KMS-11 (cell line): ENCODE results near the gene IQSEC1.

ENCODE experiments used
- H2AFZ ChIP-seq: fragments of 200-600 bp; sonication (generic); 2 replicates; pipeline ENCODE4 v1.6.1; 2016; ENCODE audit warnings: antibody characterized with exemption, mixed run types, low read depth
- H3K27ac ChIP-seq: fragments of 200-600 bp; sonication (generic); 2 replicates; pipeline ENCODE4 v1.6.1; 2016; ENCODE audit warnings: mild to moderate bottlenecking, mixed run types
- H3K27me3 ChIP-seq: fragments of 200-600 bp; sonication (generic); 2 replicates; pipeline ENCODE4 v1.6.1; 2017; ENCODE audit warnings: mild to moderate bottlenecking, low read depth, mixed run types, moderate library complexity; ENCODE audit not compliant: insufficient read depth
- H3K36me3 ChIP-seq: fragments of 200-600 bp; sonication (generic); 2 replicates; pipeline ENCODE4 v1.6.1; 2017; ENCODE audit warnings: mild to moderate bottlenecking, mixed run types; ENCODE audit not compliant: insufficient read depth
- H3K4me1 ChIP-seq: fragments of 200-600 bp; sonication (generic); 2 replicates; pipeline ENCODE4 v1.6.1; 2016; ENCODE audit warnings: mild to moderate bottlenecking, low read depth, mixed run types; ENCODE audit not compliant: poor library complexity, severe bottlenecking
- H3K4me2 ChIP-seq: fragments of 200-600 bp; sonication (generic); 2 replicates; pipeline ENCODE4 v1.7.0; 2016; ENCODE audit warnings: mild to moderate bottlenecking, mixed run types
- H3K4me3 ChIP-seq: fragments of 200-600 bp; sonication (generic); IDR thresholded peaks from 2 replicates; pipeline ENCODE4 v1.6.1; 2017; ENCODE audit warnings: low read depth, low read length, mixed read lengths; ENCODE audit not compliant: insufficient read depth
- H3K79me2 ChIP-seq: fragments of 200-600 bp; sonication (generic); 2 replicates; pipeline ENCODE4 v1.6.1; 2016; ENCODE audit warnings: low read depth, mixed run types; ENCODE audit not compliant: insufficient read depth
- H3K9ac ChIP-seq: fragments of 200-600 bp; sonication (generic); 2 replicates; pipeline ENCODE4 v1.6.1; 2016; ENCODE audit warnings: mild to moderate bottlenecking, mixed run types
- H4K20me1 ChIP-seq: fragments of 200-600 bp; sonication (generic); 2 replicates; pipeline ENCODE4 v1.6.1; 2016; ENCODE audit warnings: mild to moderate bottlenecking, mixed run types; ENCODE audit not compliant: insufficient read depth
- TF ChIP-seq, protein P1 (sequence below): fragments of 200-600 bp; sonication (generic); conservative IDR thresholded peaks from 2 replicates; pipeline ENCODE4 v1.6.1; 2017; ENCODE audit warnings: low read depth, mild to moderate bottlenecking, antibody characterized with exemption, low read length, moderate library complexity, mixed read lengths

The IQSEC1 gene

DNA sequence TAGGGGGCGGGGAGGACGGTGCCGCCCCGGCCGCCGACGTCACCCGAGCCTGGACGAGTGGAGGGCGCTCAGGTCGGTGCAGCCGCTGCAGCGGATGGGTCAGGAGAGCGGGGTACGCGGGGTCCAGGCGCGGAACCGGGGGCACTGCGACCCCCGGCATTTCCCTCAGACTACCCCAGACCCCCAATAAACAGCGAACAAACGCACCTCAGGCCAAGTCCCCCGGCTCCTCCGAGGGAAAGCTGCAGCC is 78.9 kb downstream of the IQSEC1 start:
- Histone ChIP-seq H4K20me1 (no peaks in the 10 kb centered on the region), H3K4me3 (no peak overlapping the region), H3K9ac (peak overlapping the region; percentile 41), H3K36me3 (no peaks in the 10 kb centered on the region), H3K79me2 (no peaks in the 10 kb centered on the region), H3K4me1 (peaks cover 5% of the 10 kb centered on the region), H3K4me2 (peak overlapping the region; percentile 54; the same call in 1 of the 2 replicates), H3K27me3 (no peaks in the 10 kb centered on the region), H2AFZ (peak overlapping the region; percentile 14; the same call in 1 of the 2 replicates), H3K27ac (no peak overlapping the region; the same call in 1 of the 2 replicates)
- TF ChIP-seq, protein P1, sequence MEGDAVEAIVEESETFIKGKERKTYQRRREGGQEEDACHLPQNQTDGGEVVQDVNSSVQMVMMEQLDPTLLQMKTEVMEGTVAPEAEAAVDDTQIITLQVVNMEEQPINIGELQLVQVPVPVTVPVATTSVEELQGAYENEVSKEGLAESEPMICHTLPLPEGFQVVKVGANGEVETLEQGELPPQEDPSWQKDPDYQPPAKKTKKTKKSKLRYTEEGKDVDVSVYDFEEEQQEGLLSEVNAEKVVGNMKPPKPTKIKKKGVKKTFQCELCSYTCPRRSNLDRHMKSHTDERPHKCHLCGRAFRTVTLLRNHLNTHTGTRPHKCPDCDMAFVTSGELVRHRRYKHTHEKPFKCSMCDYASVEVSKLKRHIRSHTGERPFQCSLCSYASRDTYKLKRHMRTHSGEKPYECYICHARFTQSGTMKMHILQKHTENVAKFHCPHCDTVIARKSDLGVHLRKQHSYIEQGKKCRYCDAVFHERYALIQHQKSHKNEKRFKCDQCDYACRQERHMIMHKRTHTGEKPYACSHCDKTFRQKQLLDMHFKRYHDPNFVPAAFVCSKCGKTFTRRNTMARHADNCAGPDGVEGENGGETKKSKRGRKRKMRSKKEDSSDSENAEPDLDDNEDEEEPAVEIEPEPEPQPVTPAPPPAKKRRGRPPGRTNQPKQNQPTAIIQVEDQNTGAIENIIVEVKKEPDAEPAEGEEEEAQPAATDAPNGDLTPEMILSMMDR: no peak

DNA sequence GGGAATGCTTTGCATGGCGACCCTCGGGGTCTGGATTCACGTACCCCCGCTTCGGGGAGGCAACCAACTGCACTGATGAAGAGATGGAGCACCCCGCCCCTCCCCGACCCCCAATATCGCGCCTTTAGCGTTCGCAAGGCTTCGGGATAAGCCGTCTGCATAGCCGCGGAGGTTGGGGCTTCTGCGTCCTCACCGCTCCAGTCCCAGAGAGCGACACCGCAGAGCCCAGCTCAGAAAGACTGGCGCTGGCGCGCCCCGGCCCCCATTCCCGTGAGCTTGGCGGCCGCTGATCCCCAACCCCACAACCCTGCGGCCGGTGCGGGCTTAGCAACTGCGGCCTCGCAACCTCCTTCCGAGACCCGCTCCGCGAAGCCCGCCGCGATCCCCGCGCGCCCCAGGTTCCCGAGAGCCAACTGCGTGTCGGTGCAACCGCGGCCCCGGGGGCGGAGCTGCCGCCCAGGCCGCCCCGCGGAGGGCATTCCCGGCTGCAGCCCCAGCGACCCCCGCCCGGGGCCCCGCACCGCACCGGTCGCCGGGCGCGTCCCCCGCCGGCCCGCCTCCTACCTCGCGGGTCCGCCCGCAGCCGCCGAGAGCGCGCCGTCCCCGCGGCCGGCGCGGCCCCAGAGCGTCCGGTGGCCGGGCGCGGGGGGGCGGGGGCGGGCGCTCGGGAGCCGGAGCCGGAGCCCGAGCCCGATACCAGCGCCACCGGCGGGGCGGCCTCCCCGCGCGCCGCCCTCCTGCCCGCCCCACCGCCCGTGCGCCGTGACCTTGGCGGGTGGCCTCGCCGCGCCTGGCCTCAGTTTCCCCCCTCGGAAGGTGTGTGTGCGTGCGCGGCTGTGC is 79.5 kb downstream of the IQSEC1 start:
- peak overlapping the region; percentile 14; the same call in 1 of the 2 replicates for H2AFZ ChIP-seq
- H3K4me1 ChIP-seq: peaks cover 5% of the 10 kb centered on the region
- H3K79me2 ChIP-seq: no peaks in the 10 kb centered on the region
- H3K4me2 ChIP-seq: peak overlapping the region; percentile 54; the same call in 1 of the 2 replicates
- H3K36me3 ChIP-seq: no peaks in the 10 kb centered on the region
- TF ChIP-seq, protein P1: no peak
- H4K20me1 ChIP-seq: no peaks in the 10 kb centered on the region
- H3K9ac ChIP-seq: peak overlapping the region; percentile 41; the same call in 1 of the 2 replicates
- no peak overlapping the region for H3K4me3 ChIP-seq
- no peaks in the 10 kb centered on the region for H3K27me3 ChIP-seq
- no peak overlapping the region for H3K27ac ChIP-seq

DNA sequence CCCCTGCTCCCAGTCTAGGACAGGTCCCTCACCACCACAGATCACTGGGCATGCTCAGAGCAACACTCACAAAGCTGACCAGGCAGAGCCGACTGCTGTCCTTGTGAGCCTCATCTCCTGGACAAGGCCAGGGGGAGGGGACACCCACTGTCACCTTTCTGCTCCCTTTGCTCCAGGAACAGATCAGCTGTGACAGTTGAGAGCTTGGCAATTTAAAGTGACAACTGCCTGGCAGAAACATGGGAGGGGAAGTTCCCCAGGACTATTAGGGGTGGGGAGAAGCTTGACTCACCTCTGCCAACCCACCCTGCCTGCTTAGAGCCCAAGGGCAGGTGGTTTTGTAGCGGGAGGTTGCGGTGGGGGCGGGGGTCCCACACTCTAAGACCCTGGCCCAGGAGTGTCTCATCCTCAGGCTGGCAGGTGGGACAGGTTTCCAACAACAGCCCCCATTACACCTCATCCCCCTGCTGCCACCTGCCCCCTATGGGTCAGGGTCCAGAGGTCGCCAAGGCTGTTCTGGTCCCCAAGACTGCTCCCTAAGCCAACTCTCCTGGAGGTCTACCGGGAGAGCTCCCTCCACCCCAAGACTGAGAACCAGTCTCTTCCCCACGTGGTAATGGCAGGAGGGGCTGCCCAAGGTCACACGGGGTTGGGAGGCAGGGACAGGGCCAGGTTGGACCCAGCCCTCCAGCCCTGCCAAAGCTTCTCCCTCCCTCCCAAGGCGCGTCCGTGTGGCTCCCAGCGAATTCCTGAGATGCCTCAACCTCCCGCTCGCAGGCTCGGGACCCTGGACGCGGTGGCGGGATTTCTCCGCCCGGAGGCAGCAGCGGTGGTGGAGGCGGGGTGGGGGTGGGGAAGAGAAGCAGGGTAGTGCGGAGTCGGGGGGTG is 80.4 kb downstream of the IQSEC1 start:
- Histone ChIP-seq H4K20me1 (no peaks in the 10 kb centered on the region), H3K36me3 (no peaks in the 10 kb centered on the region), H3K27ac (no peak overlapping the region), H3K9ac (no peak overlapping the region), H3K4me2 (no peak overlapping the region), H2AFZ (no peak overlapping the region), H3K27me3 (no peaks in the 10 kb centered on the region), H3K79me2 (no peaks in the 10 kb centered on the region), H3K4me3 (no peak overlapping the region), H3K4me1 (peaks cover 5% of the 10 kb centered on the region)
- TF ChIP-seq, protein P1: no peak

DNA sequence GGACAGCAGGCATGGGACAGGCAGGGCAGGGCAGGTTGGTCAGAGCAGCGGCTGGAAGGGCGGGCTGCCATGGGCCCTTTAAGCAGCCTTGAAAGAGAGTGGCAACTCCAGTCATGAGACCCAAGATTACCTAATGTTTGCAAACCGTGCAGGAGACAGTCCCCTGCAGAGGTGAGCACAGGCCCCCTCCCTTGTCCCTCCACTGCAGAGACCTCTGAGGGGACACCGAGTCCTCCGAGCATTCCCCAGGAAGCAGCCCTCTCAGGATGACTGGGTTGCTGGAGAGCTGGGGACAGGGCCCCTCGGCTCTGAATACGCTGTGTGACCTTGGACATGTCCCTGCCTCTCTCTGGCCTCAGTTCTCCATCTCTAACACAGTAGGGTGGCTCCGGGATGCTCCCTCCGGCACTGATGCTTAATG is 81.4 kb downstream of the IQSEC1 start:
- no peaks in the 10 kb centered on the region for H3K36me3 ChIP-seq
- no peaks in the 10 kb centered on the region for H4K20me1 ChIP-seq
- peaks cover 5% of the 10 kb centered on the region for H3K4me1 ChIP-seq
- no peaks in the 10 kb centered on the region for H3K79me2 ChIP-seq
- TF ChIP-seq, protein P1: no peak
- no peak overlapping the region for H3K27ac ChIP-seq
- H2AFZ ChIP-seq: no peak overlapping the region
- H3K4me3 ChIP-seq: no peak overlapping the region
- H3K27me3 ChIP-seq: no peaks in the 10 kb centered on the region
- no peak overlapping the region for H3K4me2 ChIP-seq
- H3K9ac ChIP-seq: no peak overlapping the region
